Esophagus squamous epithelium (tissue), 5 donors: ENCODE data around the gene ENPP3. TPM values are rescaled to one million over a fixed set of nuclear protein-coding genes. Genes with fewer than 3 reads are reported as not detected.

Experiments used
- DNase-seq: peaks from one replicate; lab custom pipeline; 2025; lab: John Stamatoyannopoulos, UW
- H3K27ac ChIP-seq, 4 donors: fragments of 200-600 bp; sonication (generic); one replicate each; pipeline ENCODE4 v1.5.1; 2016 to 2019; ENCODE audit warnings: mild to moderate bottlenecking in 1 of 4
- H3K27me3 ChIP-seq, 4 donors: fragments of 200-600 bp; sonication (generic); 1 replicate in 3 of 4; 2 replicates in 1 of 4; pipeline versions ENCODE4 v1.5.1 to v1.6.0; 2017 to 2021; ENCODE audit warnings: antibody characterized with exemption in 1 of 4
- H3K36me3 ChIP-seq, 3 donors: fragments of 200-600 bp; sonication (generic); one replicate each; pipeline ENCODE4 v1.5.1; 2016 to 2019
- H3K4me1 ChIP-seq, 3 donors: fragments of 200-600 bp; sonication (generic); one replicate each; pipeline ENCODE4 v1.5.1; 2017 to 2019
- H3K4me3 ChIP-seq, 4 donors: fragments of 200-600 bp; sonication (generic); 1 replicate in 3 of 4; 2 replicates in 1 of 4; pipeline ENCODE4 v1.5.1; 2016 to 2019; ENCODE audit warnings: mild to moderate bottlenecking in 2 of 4, moderate library complexity in 1 of 4
- H3K9me3 ChIP-seq, 3 donors: fragments of 200-600 bp; sonication (generic); one replicate each; pipeline ENCODE4 v1.5.1; 2016 to 2019
- POLR2A ChIP-seq, 4 donors: fragments of 450-650 bp; IDR thresholded peaks; one replicate each; pipeline ENCODE4 v1.6.1; 2017; ENCODE audit warnings: antibody characterized with exemption in 4 of 4, mild to moderate bottlenecking in 4 of 4, moderate library complexity in 3 of 4
- WGBS, 2 donors: methylation state at CpG; one replicate each; pipeline ENCODE4 v1.1.5; 2018; 5-methylcytosine and 5-hydroxymethylcytosine counted together
- intact Hi-C: fragments of 100-400 bp; cut with DNase I; formaldehyde crosslinking; loops from one replicate; pipeline ENCODE4 v1.15.0; 2022
- total RNA-seq, 4 donors: library from RNA; depleted of rRNA; stranded (reverse); fragments of >200 nt; gene quantifications; one replicate each; pipeline ENCODE4 v1.1.0, GENCODE V29; 2016
- TF ChIP-seq, protein P1 (sequence below), 6 experiments: fragments of 450-650 bp in 4 of 6; fragments of 200-600 bp in 2 of 6; sonication (generic) in 2 of 6; IDR thresholded peaks; one replicate each; pipeline ENCODE4 v1.5.1; 2016 to 2019; ENCODE audit warnings: antibody characterized with exemption in 6 of 6, mild to moderate bottlenecking in 4 of 6, moderate library complexity in 4 of 6
- donor health status: DM: yes; HTN: yes; CAD: no.

ENPP3 gene
- total RNA-seq, 4 donors from 2014 or later = 0.06 to 2.3 (median 0.17) TPM

DNA sequence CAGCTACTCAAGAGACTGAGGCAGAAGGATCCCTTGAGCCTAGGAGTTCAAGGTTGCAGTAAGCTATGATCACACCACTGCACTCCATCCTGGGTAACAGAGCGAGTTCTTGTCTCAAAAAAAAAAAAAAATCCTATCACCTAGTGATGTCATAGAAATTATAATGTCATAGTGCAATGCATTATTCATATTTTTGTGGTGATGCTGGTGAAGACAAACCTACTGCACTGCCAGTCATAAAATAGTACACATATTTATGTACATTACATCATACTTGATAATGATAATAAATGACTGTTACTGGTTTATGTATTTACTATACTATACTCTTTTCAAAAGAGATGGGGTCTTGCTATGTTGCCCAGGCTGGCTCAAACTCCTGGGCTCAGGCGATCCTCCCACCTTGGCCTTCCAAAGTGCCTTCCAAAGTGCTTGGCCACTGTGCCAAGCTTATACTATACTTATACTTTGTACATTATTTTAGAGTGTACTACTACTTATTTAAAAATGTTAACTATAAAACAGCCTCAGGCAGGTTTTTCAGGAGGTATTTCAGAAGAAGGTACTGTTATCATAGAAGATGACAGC lies 26.6 kb downstream of the ENPP3 start:
- DNase-seq = no peak
- Histone ChIP-seq H3K36me3 (no peaks in the 10 kb centered on the region), H3K27ac (no peak overlapping the region), H3K9me3 (no peaks in the 10 kb centered on the region), H3K4me3 (no peak overlapping the region), H3K27me3 (no peaks in the 10 kb centered on the region), H3K4me1 (no peaks in the 10 kb centered on the region)
- WGBS, 2 donors = 89 to 94% methylated on average over 2 of the region's 2 CpGs
- no peak for TF ChIP-seq POLR2A (IDR thresholded peaks at IDR 0.05)
- TF ChIP-seq, protein P1, sequence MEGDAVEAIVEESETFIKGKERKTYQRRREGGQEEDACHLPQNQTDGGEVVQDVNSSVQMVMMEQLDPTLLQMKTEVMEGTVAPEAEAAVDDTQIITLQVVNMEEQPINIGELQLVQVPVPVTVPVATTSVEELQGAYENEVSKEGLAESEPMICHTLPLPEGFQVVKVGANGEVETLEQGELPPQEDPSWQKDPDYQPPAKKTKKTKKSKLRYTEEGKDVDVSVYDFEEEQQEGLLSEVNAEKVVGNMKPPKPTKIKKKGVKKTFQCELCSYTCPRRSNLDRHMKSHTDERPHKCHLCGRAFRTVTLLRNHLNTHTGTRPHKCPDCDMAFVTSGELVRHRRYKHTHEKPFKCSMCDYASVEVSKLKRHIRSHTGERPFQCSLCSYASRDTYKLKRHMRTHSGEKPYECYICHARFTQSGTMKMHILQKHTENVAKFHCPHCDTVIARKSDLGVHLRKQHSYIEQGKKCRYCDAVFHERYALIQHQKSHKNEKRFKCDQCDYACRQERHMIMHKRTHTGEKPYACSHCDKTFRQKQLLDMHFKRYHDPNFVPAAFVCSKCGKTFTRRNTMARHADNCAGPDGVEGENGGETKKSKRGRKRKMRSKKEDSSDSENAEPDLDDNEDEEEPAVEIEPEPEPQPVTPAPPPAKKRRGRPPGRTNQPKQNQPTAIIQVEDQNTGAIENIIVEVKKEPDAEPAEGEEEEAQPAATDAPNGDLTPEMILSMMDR (IDR thresholded peaks at IDR 0.05) = no peak
- intact Hi-C loops = no loop called here

DNA sequence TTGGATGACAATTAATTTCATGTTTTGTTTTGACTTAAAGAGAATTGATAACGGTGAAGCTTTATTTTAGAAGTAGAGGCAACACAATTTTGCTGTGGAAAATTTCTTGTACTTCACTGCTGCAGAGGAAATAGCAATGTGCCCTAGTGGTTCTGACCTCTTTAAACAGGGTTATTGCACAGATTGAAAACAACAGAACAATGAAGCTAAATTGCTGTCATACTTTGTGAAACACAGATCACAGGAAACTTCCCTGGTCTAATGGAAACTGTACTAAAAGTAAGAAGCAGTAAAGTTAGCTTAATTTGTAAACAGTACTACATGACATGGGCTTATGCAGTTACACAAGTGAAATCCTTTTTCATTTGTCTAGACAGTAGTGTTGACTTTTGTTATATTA lies 32.8 kb downstream of the ENPP3 start:
- H3K4me3 ChIP-seq = no peak overlapping the region
- H3K27ac ChIP-seq = no peak overlapping the region
- TF ChIP-seq, protein P1 (IDR thresholded peaks at IDR 0.05) = no peak
- TF ChIP-seq POLR2A (IDR thresholded peaks at IDR 0.05) = no peak
- no peak for DNase-seq
- H3K4me1 ChIP-seq = no peaks in the 10 kb centered on the region
- H3K9me3 ChIP-seq = no peaks in the 10 kb centered on the region
- intact Hi-C loops = no loop called here
- no peaks in the 10 kb centered on the region for H3K27me3 ChIP-seq
- no peaks in the 10 kb centered on the region for H3K36me3 ChIP-seq
- 38 to 63% methylated on average over 1 of the region's 1 CpG for WGBS, 2 donors

DNA sequence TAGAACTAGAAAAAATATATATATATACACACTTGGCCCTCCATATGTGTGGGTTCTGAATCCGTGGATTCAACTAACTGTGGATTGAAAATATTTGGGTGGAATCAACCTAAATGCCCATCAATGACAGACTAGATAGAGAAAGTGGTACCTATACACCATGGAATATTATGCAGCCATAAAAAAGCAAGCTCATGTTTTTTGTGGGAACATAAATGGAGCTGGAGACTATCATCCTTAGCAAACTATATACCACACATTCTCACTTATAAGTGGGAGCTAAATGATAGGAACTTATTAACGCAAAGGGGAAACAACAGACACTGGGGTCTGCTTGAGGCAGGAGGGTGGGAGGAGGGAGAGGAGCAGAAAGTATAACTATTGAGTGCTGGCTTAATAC lies 36.1 kb downstream of the ENPP3 start:
- TF ChIP-seq, protein P1 (IDR thresholded peaks at IDR 0.05) = no peak
- TF ChIP-seq POLR2A (IDR thresholded peaks at IDR 0.05) = no peak

DNA sequence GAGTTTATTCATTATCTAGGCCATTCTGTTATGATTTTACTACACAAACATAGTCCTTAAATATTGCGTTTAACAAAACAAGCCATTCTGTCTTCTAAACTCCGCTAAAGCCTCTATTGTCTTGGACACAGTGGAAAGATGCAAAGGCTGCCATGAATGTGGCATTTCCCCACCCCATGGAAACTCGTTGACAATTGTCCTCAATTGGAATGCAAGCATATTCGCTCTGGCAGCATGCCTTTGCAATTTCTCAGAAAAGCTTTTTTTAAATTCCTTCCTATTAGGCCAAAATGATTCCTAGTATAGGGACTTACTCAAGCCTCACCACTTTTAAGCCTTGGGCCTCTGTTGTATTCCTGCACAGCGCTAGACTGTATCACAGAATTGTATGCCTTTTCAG lies 41.3 kb downstream of the ENPP3 start:
- H3K36me3 ChIP-seq = no peaks in the 10 kb centered on the region
- intact Hi-C loops = no loop called here
- no peak for TF ChIP-seq POLR2A (IDR thresholded peaks at IDR 0.05)
- TF ChIP-seq, protein P1 (IDR thresholded peaks at IDR 0.05) = no peak
- H3K27me3 ChIP-seq = no peaks in the 10 kb centered on the region
- DNase-seq = no peak
- H3K9me3 ChIP-seq = no peaks in the 10 kb centered on the region
- H3K4me1 ChIP-seq = no peaks in the 10 kb centered on the region
- WGBS, 2 donors = 72 to 83% methylated on average over 5 of the region's 5 CpGs
- no peak overlapping the region for H3K27ac ChIP-seq
- no peak overlapping the region for H3K4me3 ChIP-seq

More for the DNA sequence above, 36.1 kb downstream of the ENPP3 start:
- no peaks in the 10 kb centered on the region for H3K27me3 ChIP-seq
- H3K4me1 ChIP-seq = no peaks in the 10 kb centered on the region
- no peak overlapping the region for H3K4me3 ChIP-seq
- no peaks in the 10 kb centered on the region for H3K36me3 ChIP-seq
- WGBS, 2 donors = 84 to 97% methylated on average over 2 of the region's 2 CpGs
- no peak for DNase-seq
- H3K27ac ChIP-seq = no peak overlapping the region
- H3K9me3 ChIP-seq = no peaks in the 10 kb centered on the region
- intact Hi-C loops = no loop called here

GRCh38 chr6:131680868-131681267 lies 43.8 kb downstream of the ENPP3 start:
- intact Hi-C loops = no loop called here
- Histone ChIP-seq H3K36me3 (no peaks in the 10 kb centered on the region), H3K27ac (no peak overlapping the region), H3K4me3 (no peak overlapping the region), H3K9me3 (no peaks in the 10 kb centered on the region), H3K4me1 (no peaks in the 10 kb centered on the region), H3K27me3 (no peaks in the 10 kb centered on the region)
- 78 to 85% methylated on average over 2 of the region's 2 CpGs for WGBS, 2 donors
- no peak for DNase-seq
- TF ChIP-seq, protein P1 (IDR thresholded peaks at IDR 0.05) = no peak
- no peak for TF ChIP-seq POLR2A (IDR thresholded peaks at IDR 0.05)
